ENCODE measurements around the gene GSTA2.
A peak's percentile ranks its signal among the peaks of the same experiment; 100 is the strongest.
"Not testable (repeated sequence)": the region's sequence is repeated elsewhere in the genome, so short reads cannot be mapped to it uniquely, and the experiment has no call there.

Gene GSTA2

GRCh38 chr6:52724042-52724405, 39.3 kb downstream of the GSTA2 start:
- TF ChIP-seq CTCF (IDR thresholded peaks at IDR 0.05; ENCODE audit: control extremely low read depth, extremely low read depth, low read depth, missing control alignments): peak; percentile 3
- POLR2A ChIA-PET: no interaction called here
- DNase-seq (ENCODE audit: extremely low spot score): no peak
- CTCF ChIA-PET: interaction anchor here (0.9 to 3.4 kb wide), 14 partner anchors 9 to 760 kb away, joined by 3 to 14 read pairs (median 6); no protein-coding TSS in a partner anchor

- no peak for TF ChIP-seq CTCF (IDR thresholded peaks at IDR 0.05; ENCODE audit: control extremely low read depth, extremely low read depth, low read depth, missing control alignments)
- no peak for DNase-seq (ENCODE audit: extremely low spot score)
- ChIA-PET CTCF (interaction anchor here (1.3 to 1.9 kb wide), 3 partner anchors 11 to 115 kb away, joined by 3 to 4 read pairs (median 4); no protein-coding TSS in a partner anchor), POLR2A (no interaction called here)
Observed at GRCh38 chr6:52720321-52720720, 43.0 kb downstream of the GSTA2 start.

DNA sequence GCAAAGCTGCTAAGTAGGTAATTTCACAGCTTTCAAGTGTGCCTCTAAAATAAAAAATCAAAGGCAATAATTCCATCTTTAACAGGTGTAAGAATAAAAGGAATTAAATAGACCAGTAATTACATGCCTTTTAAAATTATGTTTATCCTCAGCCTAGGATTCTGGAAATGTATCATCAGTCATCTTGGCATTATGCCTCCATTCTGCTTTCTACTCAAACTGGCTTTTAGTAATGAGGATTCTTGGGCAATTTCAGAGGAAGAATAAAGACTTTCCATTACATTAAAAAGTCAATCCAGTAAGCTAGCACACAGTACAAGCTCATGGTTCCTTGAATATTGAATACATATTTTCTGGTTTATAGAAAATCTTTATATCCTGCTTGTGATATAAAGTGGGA, 44.7 kb downstream of the GSTA2 start:
- no peak for DNase-seq (ENCODE audit: extremely low spot score)
- ChIA-PET CTCF (interaction anchor here (1.0 to 1.7 kb wide), 2 partner anchors 8 to 455 kb away, joined by 3 to 6 read pairs; no protein-coding TSS in a partner anchor), POLR2A (no interaction called here)
- no peak for TF ChIP-seq CTCF (IDR thresholded peaks at IDR 0.05; ENCODE audit: control extremely low read depth, extremely low read depth, low read depth, missing control alignments)

GRCh38 chr6:52714761-52715160, 48.5 kb downstream of the GSTA2 start:
- DNase-seq (ENCODE audit: extremely low spot score); POLR2A ChIA-PET: not testable (repeated sequence)
- CTCF ChIA-PET: interaction anchor here (0.9 to 3.5 kb wide), 2 partner anchors 10 to 11 kb away, joined by 3 to 14 read pairs; no protein-coding TSS in a partner anchor

DNA sequence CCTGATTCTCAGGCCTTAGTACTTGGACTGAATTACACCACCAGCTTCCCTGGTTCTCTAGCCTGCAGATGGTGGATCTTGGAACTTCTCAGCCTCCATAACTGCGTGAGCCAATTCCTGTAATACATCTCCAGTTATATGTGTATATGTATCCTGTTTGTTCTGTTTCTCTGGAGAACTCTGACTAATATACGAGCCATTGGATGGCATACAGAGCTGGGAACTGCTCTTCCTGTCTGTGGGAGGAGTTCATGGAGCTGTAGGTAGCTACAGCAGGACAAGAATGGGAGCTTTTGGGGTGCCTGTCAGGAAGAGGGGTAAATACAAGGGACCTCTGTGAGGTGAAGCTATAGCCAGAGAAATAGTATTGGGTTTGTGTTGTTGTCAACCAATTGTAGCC, 51.1 kb downstream of the GSTA2 start:
- no peak for DNase-seq (ENCODE audit: extremely low spot score)
- ChIA-PET POLR2A (no interaction called here), CTCF (interaction anchor here (2.7 kb wide), 1 partner anchor 11 kb away, joined by 11 read pairs; no protein-coding TSS in a partner anchor)
- TF ChIP-seq CTCF (IDR thresholded peaks at IDR 0.05; ENCODE audit: control extremely low read depth, extremely low read depth, low read depth, missing control alignments): no peak

DNA sequence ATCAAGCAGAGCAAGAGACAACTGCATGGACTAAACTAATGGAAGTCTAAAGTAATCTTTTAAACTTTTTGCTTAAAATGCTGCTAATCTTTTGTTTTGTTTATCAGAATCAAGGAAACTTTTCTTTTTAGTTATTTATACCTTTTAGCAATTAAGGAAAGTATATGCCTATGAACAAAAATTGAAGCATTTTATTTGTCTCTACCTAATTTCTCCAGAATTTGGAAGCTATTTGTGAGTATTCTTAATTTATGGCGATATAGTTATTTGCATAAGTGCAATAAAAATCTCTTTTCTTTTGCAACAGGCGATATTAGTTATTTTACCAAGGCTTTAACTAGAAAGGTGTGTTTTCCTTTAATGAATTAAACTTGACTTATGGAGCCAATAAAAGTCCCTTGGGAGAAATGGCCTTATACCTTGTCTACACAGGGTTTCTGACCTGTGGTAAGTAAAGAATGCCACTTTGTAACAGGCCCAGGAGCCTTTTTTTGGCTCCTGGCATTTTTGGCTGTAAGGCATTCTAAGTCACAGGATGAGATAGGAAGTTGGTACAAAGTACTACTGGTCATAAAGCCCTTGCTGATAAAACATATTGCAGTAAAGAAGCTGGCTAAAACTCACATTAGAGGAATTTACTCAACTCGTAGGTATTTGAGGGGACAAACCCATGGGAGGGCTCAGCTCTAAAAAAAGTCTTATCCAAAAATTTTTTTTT, 55.2 kb downstream of the GSTA2 start:
- ChIA-PET CTCF (interaction anchor here (0.9 kb wide), 1 partner anchor 9 kb away, joined by 4 read pairs; no protein-coding TSS in a partner anchor), POLR2A (no interaction called here)
- TF ChIP-seq CTCF (IDR thresholded peaks at IDR 0.05; ENCODE audit: control extremely low read depth, extremely low read depth, low read depth, missing control alignments): no peak
- DNase-seq (ENCODE audit: extremely low spot score): no peak

GRCh38 chr6:52706001-52706400, 57.3 kb downstream of the GSTA2 start:
- ChIA-PET POLR2A (no interaction called here), CTCF (interaction anchor here (2.1 kb wide), 1 partner anchor 19 kb away, joined by 10 read pairs; no protein-coding TSS in a partner anchor)
- no peak for TF ChIP-seq CTCF (IDR thresholded peaks at IDR 0.05; ENCODE audit: control extremely low read depth, extremely low read depth, low read depth, missing control alignments)
- DNase-seq (ENCODE audit: extremely low spot score): no peak

GRCh38 chr6:52704781-52705502, 58.3 kb downstream of the GSTA2 start:
- CTCF ChIA-PET: interaction anchor here (1.7 kb wide), 1 partner anchor 19 kb away, joined by 5 read pairs; no protein-coding TSS in a partner anchor
- DNase-seq (ENCODE audit: extremely low spot score); POLR2A ChIA-PET: not testable (repeated sequence)
